LNCAP (cell line): ENCODE results near the gene LCE3C.

Experiments used
- TF ChIP-seq, protein P1 (sequence below): fragments of 450-650 bp; IDR thresholded peaks from 2 replicates; pipeline ENCODE4 v1.5.1; 2017; ENCODE audit warnings: mild to moderate bottlenecking

LCE3C gene

DNA sequence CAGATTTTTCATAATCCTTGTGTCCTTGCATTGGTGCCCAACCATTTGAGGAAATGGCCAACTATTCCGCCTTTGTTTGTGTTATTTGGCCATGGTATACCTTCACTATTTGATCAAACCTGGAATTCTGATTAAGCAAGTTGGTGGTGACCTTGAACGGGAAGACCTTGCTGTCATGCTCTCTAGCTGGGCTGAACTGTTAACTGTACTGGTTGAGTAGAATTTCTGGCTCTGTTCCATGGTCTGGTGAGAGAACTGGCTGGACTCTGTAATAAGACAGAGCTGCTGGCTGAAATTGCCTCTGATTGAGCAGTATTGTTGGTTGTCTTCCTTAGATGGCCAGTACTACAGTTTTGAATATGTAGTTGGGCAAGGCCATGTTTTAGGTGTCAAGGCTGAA, 3.0 kb upstream of the LCE3C start:
- TF ChIP-seq, protein P1, sequence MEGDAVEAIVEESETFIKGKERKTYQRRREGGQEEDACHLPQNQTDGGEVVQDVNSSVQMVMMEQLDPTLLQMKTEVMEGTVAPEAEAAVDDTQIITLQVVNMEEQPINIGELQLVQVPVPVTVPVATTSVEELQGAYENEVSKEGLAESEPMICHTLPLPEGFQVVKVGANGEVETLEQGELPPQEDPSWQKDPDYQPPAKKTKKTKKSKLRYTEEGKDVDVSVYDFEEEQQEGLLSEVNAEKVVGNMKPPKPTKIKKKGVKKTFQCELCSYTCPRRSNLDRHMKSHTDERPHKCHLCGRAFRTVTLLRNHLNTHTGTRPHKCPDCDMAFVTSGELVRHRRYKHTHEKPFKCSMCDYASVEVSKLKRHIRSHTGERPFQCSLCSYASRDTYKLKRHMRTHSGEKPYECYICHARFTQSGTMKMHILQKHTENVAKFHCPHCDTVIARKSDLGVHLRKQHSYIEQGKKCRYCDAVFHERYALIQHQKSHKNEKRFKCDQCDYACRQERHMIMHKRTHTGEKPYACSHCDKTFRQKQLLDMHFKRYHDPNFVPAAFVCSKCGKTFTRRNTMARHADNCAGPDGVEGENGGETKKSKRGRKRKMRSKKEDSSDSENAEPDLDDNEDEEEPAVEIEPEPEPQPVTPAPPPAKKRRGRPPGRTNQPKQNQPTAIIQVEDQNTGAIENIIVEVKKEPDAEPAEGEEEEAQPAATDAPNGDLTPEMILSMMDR, result no peak

DNA sequence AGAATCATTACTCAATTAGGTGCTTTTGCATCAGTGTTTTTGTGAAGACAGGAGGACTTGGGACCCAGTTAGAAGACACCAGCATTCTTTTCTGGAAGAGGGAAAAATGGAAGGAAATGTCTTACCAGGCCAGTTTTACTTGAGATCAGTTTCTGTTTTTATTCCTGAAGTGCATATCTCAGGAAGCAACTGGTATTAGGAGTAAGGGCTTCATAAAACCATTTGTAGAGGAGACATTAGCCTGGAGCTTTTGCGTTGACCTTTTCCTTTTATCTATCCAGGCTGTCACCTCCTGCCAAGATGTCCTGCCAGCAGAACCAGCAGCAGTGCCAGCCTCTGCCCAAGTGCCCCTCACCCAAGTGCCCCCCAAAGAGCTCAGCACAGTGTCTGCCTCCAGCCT, 13.5 kb downstream of the LCE3C start, which contains the start of gene LCE3B:
Gene LCE3B, plus strand, starts transcription at position 301 of the 400 bp plus-strand sequence. Its CDS starts 0 bp downstream, at position 301.
- TF ChIP-seq, protein P1, result no peak

DNA sequence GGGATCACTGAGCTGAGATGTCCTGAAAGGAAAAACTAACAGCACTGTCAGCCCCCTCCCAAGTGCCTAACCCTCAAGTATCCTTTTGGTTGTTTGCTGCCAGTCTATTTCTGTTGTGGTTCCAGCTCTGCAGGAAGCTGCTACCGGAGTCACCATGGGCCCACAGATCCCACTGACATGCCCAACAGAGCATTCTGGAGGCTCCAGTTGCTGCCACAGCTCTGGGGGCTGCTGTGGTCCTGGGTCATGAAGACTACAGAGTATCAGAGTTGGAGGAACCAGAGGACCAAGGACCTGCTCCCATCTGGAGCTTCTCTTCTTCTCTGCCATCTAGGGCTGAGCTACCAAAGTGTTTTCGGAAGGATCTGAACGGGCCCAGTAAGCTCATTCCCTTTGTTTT, 22.0 kb downstream of the LCE3C start:
- TF ChIP-seq, protein P1, result no peak

DNA sequence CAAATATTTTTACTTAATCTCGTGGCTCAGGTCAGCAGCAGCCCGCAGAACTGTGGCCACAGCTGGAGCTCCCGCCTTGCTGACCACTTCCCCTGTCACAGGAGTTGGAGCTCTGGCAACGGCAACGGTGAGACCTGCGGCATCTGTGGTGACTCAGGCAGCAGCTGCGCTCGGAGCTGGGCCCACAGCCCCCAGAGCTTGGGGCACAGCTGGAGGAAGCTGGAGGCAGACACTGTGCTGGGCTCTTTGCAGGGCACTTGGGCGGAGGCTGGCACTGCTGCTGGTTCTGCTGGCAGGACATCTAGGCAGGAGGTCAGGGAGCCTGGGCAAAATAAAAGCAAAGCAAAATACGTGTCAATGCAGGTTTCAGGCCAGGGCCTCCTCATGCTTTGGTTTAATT, 22.8 kb downstream of the LCE3C start, which contains the start of gene LCE3A:
Gene LCE3A, minus strand, starts transcription at position 301 of the 400 bp plus-strand sequence. Its CDS starts 0 bp downstream, at position 301.
- TF ChIP-seq, protein P1, result no peak

DNA sequence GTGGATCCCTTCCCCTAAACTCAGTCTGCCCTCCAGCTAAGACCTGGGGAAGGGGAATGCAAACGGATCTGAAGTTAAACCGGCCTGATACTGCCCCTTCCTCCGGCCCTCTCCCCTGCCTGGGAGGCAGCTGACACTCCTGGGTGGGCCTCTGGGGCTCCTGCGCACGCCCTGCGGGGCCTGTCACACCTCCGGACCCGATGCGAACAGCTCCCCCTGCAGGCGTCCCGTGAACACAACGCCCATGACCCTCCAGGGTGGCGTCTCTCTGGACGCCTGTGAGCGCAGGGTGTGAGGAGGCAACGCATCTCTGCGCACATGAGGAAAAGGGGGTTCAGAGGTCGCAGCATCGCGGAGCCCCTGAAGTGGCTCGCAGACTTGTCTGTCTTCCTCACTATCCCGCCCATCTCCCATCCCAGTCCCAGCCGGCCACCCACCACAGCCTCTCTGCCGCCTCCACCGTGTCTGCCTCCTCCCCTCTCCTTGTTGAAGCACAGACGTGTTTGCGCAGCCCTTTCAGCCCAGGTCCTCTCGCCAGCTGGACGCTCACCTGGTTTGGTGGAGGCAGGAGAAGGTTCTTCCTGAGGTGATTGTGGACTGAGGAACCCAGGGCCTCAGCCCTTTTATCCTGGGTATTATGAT, 23.3 kb downstream of the LCE3C start:
- TF ChIP-seq, protein P1, result peak; percentile 26; the same call in 1 of the 2 replicates

DNA sequence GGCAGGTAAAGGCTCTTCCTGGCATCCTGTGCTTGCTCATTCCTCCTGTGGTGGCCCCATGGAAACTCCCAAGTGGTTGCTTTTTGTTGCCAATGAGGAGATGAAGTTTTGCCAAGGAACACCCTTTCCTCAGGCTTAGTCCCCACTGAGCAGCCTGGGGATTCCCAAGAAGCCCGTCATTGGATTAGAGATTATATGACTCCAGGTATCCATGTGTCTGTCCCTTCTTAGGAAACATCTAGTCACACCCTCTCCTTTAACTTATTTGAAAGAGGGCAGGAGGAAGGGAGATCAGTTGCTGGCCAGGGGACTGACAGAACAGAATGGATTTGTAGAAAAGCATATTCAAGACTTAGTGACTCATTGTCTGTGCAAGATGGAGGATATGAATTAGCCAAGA, 26.7 kb downstream of the LCE3C start:
- TF ChIP-seq, protein P1, result no peak

DNA sequence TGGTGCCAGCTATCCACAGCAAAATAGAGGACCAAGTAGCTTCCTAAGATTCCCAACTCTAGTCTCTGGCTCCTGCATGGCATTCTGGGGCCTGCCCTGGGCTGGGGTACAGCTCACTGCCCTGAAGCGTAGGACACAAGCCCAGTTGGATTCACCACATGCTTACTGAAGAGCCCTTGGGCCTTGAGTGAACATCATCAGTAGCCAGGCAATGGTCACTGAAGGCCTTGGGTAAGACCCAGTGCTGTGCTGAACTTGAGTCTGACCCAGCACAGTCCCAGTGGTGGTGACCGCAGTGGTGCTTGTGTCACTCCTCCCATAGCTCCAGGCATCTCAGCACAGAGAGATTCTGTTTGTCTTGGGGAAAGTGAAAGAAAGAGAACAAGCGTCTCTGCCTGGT, 30.6 kb downstream of the LCE3C start:
- TF ChIP-seq, protein P1, result no peak
